NCI-H2196 treated with DMSO at 0.1 percent for 48 hours (cell line): ENCODE results near the gene THBD.

ENCODE experiments used
- DNase-seq: peaks from one replicate; lab custom pipeline; 2025; ENCODE audit not compliant: unreplicated experiment; lab: John Stamatoyannopoulos, UW

THBD gene

GRCh38 chr20:23018941-23019340, 30.5 kb downstream of the THBD start:
- DNase-seq: no peak

- DNase-seq: no peak
These were observed 31.0 kb downstream of the THBD start for GRCh38 chr20:23018432-23018831.

- DNase-seq: no peak
These were observed 32.0 kb downstream of the THBD start for GRCh38 chr20:23017516-23017915.

- DNase-seq: no peak
These were observed 36.0 kb downstream of the THBD start for GRCh38 chr20:23013429-23013828.

GRCh38 chr20:23011008-23011721, 38.3 kb downstream of the THBD start:
- DNase-seq: no peak

- no peak for DNase-seq
These were observed 39.4 kb downstream of the THBD start for GRCh38 chr20:23010096-23010495.

- no peak for DNase-seq
These were observed 39.8 kb downstream of the THBD start for GRCh38 chr20:23009636-23010035.

GRCh38 chr20:23008667-23009066, 40.8 kb downstream of the THBD start:
- DNase-seq: no peak

- DNase-seq: no peak
These were observed 41.4 kb downstream of the THBD start for GRCh38 chr20:23007886-23008655.

- DNase-seq: no peak
These were observed 42.0 kb downstream of the THBD start for GRCh38 chr20:23007462-23007861.

GRCh38 chr20:23005776-23006175, 43.7 kb downstream of the THBD start:
- no peak for DNase-seq

GRCh38 chr20:23003881-23004460, 45.5 kb downstream of the THBD start:
- DNase-seq: no peak

- DNase-seq: no peak
These were observed 46.3 kb downstream of the THBD start for GRCh38 chr20:23003077-23003635.

- DNase-seq: no peak
These were observed 47.2 kb downstream of the THBD start for GRCh38 chr20:23002276-23002675.

GRCh38 chr20:23000232-23000947, 49.1 kb downstream of the THBD start:
- DNase-seq: no peak

GRCh38 chr20:22999756-23000155, 49.7 kb downstream of the THBD start:
- DNase-seq: no peak

- no peak for DNase-seq
These were observed 51.0 kb downstream of the THBD start for GRCh38 chr20:22998476-22998875.

GRCh38 chr20:22995923-22996322, 53.5 kb downstream of the THBD start:
- no peak for DNase-seq
